HepG2 (cell line): ENCODE measurements around the gene FURIN.
"Not testable (repeated sequence)": the region's sequence is repeated elsewhere in the genome, so short reads cannot be mapped to it uniquely, and the experiment has no call there.

Experiments
- ARHGAP35 ChIP-seq: sonication (generic); formaldehyde crosslinking; IDR thresholded peaks from 2 replicates; pipeline ENCODE4 v1.9.0; 2022; ENCODE audit warnings: mild to moderate bottlenecking, inconsistent platforms, moderate library complexity, missing genetic modification reagents, borderline replicate concordance
- CEBPB ChIP-seq: IDR thresholded peaks from 2 replicates; pipeline ENCODE4 v1.6.1; 2011; ENCODE audit warnings: low read depth, low read length, improper control_type of control experiment, borderline replicate concordance
- FOSL1 ChIP-seq: sonication (generic); formaldehyde crosslinking; IDR thresholded peaks from 2 replicates; pipeline ENCODE4 v1.9.0; 2021; ENCODE audit warnings: missing genetic modification reagents, borderline replicate concordance
- GATAD2A ChIP-seq: IDR thresholded peaks from 2 replicates; pipeline ENCODE4 v1.6.1; 2016
- NFYB ChIP-seq: sonication (generic); formaldehyde crosslinking; IDR thresholded peaks from 2 replicates; pipeline ENCODE4 v1.4.0; 2020; ENCODE audit warnings: missing genetic modification reagents
- PHB2 ChIP-seq: fragments of 450-650 bp; IDR thresholded peaks from 2 replicates; pipeline ENCODE4 v1.6.1; 2018; ENCODE audit not compliant: partially characterized antibody
- RBM22 ChIP-seq: fragments of 200-400 bp; formaldehyde crosslinking; optimal IDR thresholded peaks from 2 replicates; pipeline ENCODE3; 2017; ENCODE audit warnings: mild to moderate bottlenecking, low read length, moderate library complexity
- REXO4 ChIP-seq: sonication (generic); formaldehyde crosslinking; IDR thresholded peaks from 2 replicates; pipeline ENCODE4 v1.8.0; 2022; ENCODE audit warnings: missing genetic modification reagents, mild to moderate bottlenecking, borderline replicate concordance
- YY1 ChIP-seq: IDR thresholded peaks from 2 replicates; pipeline ENCODE4 v1.6.1; 2011; ENCODE audit warnings: low read length, low read depth, moderate library complexity, mild to moderate bottlenecking; ENCODE audit not compliant: insufficient read depth, insufficient replicate concordance
- ZBTB8A ChIP-seq: sonication (generic); formaldehyde crosslinking; IDR thresholded peaks from 2 replicates; pipeline ENCODE4 v1.4.0; 2020; ENCODE audit warnings: mild to moderate bottlenecking, low read depth, missing genetic modification reagents, borderline replicate concordance
- ZSCAN30 ChIP-seq: sonication (generic); formaldehyde crosslinking; IDR thresholded peaks from 2 replicates; pipeline ENCODE4 v1.5.0; 2020; ENCODE audit warnings: mild to moderate bottlenecking, missing genetic modification reagents
- TF ChIP-seq, protein P1 (sequence below): sonication (generic); formaldehyde crosslinking; IDR thresholded peaks from 2 replicates; pipeline ENCODE4 v1.4.0; 2020; ENCODE audit warnings: missing genetic modification reagents, mild to moderate bottlenecking, borderline replicate concordance
- TF ChIP-seq, protein P2 (sequence below): sonication (generic); formaldehyde crosslinking; IDR thresholded peaks from 2 replicates; pipeline ENCODE4 v1.5.0; 2020; ENCODE audit warnings: mild to moderate bottlenecking, missing genetic modification reagents

DNA sequence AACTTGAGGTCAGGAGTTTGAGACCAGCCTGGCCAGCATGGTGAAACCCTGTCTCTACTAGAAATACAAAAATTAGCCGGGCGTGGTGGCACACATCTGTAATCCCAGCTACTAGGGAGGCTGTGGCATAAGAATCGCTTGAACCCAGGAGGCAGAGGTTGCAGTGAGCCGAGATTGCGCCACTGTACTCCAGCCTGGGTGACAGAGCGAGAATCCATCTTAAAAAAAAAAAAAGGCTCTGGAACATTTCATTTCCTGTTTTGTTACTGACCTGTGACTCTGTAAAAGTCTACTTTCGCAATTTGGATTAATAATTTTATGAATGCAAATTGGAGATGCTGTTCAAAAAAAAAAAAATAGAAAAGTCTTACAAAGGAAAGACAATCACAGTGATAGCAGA lies 59.7 kb downstream of the FURIN start:
- TF ChIP-seq YY1; REXO4 (CRISPR knock-in tag); FOSL1; ZBTB8A (CRISPR knock-in tag); PHB2; ZSCAN30 (CRISPR knock-in tag); RBM22; CEBPB; ARHGAP35 (CRISPR knock-in tag); NFYB (CRISPR knock-in tag); GATAD2A (CRISPR knock-in tag): not testable (repeated sequence)
- TF ChIP-seq, protein P1, sequence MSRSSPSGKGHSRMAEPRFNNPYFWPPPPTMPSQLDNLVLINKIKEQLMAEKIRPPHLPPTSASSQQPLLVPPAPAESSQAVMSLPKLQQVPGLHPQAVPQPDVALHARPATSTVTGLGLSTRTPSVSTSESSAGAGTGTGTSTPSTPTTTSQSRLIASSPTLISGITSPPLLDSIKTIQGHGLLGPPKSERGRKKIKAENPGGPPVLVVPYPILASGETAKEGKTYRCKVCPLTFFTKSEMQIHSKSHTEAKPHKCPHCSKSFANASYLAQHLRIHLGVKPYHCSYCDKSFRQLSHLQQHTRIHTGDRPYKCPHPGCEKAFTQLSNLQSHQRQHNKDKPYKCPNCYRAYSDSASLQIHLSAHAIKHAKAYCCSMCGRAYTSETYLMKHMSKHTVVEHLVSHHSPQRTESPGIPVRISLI (CRISPR knock-in tag) = not testable (repeated sequence)
- TF ChIP-seq, protein P2, sequence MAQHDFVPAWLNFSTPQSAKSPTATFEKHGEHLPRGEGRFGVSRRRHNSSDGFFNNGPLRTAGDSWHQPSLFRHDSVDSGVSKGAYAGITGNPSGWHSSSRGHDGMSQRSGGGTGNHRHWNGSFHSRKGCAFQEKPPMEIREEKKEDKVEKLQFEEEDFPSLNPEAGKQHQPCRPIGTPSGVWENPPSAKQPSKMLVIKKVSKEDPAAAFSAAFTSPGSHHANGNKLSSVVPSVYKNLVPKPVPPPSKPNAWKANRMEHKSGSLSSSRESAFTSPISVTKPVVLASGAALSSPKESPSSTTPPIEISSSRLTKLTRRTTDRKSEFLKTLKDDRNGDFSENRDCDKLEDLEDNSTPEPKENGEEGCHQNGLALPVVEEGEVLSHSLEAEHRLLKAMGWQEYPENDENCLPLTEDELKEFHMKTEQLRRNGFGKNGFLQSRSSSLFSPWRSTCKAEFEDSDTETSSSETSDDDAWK (CRISPR knock-in tag) = not testable (repeated sequence)
